GM19455 (cell line): ENCODE measurements around the gene DCST2.

Source experiments
- ATAC-seq: cut with Tn5 transposase; IDR thresholded peaks from one replicate; pipeline ENCODE4 v1.9.1; 2021; ENCODE audit not compliant: unreplicated experiment

The DCST2 gene

GRCh38 chr1:155070158-155070621 lies 36.6 kb upstream of the DCST2 start:
- ATAC-seq = no peak

DNA sequence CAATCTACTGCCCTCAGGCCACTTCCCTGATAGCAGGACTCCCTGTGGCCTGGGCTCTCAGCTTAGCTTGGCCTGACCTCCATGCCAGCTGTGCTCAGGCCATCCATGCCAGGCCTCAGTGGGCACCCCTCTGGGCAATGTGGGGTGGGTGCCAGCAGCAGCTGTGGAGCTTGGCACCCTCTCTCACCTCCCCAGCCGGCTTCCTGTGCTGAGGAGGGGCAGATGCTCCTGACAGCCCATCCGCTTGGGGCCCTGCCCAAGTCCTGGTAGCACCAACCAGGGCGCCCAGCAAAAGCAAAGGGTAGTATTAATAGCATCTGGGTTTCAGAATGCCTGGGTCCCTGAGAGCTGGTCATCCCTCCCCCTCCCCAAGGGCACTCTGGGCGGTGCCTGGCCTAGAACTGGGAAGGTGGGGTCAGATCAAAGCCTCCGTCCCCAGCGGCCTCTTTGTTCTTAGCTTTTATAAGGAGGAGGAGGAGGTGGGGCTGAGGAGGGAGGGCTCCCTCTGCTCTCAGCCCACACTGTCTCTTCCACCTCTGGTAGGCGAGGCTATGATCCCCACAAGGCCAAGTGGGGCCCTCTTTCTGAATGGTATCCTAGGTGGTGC lies 36.1 kb upstream of the DCST2 start:
- ATAC-seq = no peak

- no peak for ATAC-seq
Observed at GRCh38 chr1:155068599-155068998, 35.0 kb upstream of the DCST2 start.

DNA sequence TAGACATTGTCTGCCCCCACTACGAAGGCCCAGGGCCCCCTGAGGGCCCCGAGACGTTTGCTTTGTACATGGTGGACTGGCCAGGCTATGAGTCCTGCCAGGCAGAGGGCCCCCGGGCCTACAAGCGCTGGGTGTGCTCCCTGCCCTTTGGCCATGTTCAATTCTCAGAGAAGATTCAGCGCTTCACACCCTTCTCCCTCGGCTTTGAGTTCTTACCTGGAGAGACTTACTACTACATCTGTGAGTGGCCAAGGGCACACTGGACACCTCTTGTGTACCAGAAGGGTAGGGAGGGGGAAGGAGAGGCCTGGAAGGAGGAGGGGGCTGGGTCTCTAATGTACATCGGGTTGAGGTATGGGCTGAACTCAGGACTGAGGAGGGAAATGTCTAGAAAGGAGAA lies 33.2 kb upstream of the DCST2 start:
- no peak for ATAC-seq

- no peak for ATAC-seq
Observed at GRCh38 chr1:155064832-155065429, 31.4 kb upstream of the DCST2 start.

DNA sequence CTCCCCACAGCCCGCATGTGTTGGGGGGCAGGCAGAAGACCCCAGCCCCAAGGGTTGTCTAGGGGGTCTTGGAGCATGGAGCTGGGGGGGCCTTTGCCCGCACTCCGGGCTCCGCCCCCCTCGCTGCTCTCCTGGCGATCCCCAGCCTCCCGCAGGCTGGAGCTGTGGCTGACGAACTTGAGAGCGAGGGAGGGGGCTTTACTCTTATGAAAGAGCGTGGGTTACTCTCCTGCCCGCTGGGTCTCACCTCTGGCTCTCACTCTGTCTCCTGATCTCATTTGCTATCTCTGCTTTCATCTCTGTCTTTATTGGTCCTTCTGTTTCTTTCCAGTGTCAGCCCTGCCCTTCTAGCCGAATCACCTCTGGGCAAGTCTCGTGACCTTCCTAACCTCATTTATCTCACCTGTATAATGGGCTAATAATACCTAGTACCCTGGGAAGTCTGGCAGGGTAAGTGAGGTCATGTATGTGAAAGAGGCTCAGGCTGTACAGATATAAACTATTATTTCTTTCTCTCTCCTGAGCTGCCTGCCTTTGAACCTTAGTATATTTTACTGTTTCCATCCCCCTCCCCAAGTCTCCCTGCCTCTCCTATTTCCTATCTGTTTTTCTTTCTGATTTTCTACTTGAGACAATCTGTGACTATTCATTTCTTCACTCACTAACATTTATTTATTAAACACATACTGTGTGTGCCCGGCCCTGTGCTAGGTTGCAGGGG lies 30.7 kb upstream of the DCST2 start:
- ATAC-seq = no peak

GRCh38 chr1:155063550-155064110 lies 30.0 kb upstream of the DCST2 start, which contains the start of gene EFNA4:
Gene EFNA4, plus strand, starts transcription at chr1:155063740. Its CDS starts 84 bp downstream, at chr1:155063824.
- ATAC-seq = peak; percentile 66

GRCh38 chr1:155062702-155063411 lies 29.3 kb upstream of the DCST2 start:
- ATAC-seq = no peak

DNA sequence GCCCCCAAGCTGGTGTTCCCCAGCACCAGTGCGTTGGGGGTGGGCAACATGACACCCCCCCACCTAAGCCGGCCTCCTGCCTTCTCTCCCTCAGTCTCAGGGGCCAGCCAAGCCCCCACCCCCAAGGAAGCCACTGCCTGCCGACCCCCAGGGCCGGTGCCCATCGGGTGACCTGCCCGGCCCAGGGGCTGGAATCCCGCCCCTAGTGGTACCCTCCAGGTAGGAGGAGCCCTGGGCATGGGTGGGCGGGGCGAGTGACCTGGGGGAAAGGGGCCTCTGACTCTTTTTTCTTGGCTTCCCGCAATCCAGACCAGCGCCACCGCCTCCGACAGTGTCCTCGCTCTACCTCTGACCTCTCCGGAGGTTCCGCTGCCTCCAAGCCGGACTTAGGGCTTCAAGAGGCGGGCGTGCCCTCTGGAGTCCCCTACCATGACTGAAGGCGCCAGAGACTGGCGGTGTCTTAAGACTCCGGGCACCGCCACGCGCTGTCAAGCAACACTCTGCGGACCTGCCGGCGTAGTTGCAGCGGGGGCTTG lies 28.6 kb upstream of the DCST2 start:
- ATAC-seq = no peak

GRCh38 chr1:155061381-155062150 lies 28.0 kb upstream of the DCST2 start:
- ATAC-seq = no peak

DNA sequence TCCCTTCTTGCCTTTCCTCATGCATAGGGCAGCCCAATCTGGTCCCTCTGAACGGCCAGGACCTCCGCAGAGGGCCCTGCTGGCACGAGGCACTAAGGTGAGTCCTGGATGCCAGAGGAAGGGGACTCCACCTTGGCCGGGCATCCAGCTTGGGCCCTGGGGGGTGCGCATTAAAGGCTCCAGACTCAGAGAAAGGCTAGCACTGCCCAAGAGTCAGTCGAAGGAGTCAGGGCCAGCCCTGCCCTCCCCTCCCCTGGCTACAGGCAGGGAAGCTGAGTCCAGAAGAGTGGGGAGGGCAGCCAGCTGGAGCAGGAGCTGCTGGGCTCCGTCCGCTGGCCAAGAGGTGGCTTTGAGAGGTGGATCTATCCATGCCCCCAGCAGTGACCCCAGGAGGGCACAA lies 27.2 kb upstream of the DCST2 start:
- ATAC-seq = no peak

- ATAC-seq = no peak
Observed at GRCh38 chr1:155057788-155058211, 24.2 kb upstream of the DCST2 start.

DNA sequence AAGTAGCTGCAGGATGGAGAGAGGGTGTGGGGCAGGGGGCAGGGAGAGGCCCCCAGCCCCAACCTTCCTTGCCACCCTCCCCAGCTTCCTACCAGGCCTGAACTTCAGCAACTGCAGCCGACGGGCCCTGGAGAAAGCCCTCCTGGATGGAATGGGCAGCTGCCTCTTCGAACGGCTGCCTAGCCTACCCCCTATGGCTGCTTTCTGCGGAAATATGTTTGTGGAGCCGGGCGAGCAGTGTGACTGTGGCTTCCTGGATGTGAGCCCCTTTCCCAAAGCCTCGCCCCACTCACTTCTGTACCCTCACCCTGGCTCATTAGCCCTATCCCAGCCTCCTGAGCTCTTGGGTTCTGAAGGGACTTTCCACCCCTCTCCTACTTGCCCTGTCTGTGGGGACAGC lies 23.5 kb upstream of the DCST2 start:
- no peak for ATAC-seq

GRCh38 chr1:155053531-155054105 lies 20.0 kb upstream of the DCST2 start:
- no peak for ATAC-seq

DNA sequence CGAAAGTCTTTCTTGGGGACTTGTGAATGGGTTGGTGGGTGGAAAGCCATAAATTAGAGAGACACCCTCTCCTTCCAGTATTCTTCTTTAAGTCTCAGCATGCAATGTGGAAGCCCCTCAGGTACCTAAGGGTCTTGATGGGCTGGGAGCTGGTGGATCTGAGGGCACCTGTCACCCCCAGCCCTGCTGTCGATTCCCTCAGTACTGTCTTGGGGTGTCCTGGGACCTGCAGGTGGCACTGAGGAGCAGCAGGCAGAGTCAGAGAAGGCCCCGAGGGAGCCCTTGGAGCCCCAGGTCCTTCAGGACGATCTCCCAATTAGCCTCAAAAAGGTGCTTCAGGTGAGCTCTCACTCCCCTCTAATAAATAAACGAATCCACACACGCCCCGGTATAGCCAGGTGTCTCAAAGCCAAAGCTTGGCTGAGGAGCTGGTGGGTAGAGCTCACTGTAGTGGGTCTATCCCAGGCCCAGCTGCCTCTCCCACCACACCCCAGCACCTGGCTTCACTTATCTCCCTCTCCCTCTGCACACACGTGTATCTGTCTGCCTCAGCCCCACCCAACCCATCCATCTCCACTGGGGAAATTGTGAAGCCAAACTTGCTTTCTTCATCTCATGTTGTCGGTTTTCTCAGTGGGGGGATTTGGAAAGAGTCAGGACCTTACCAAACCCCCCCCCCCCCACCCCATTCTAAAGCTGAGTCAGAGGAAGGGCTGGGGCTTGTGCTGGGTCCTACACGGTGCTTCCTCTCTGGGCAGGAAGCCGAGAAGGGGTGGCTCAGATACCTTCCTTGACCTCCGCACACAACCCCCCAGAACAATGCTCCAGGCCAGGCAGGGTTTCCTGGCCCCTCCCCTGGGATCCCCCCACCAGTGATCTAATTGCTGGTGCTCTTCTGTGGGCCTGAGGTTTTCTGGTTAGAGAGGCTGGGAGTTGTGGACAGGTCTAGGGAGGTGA lies 19.1 kb upstream of the DCST2 start:
- ATAC-seq = no peak

GRCh38 chr1:155051777-155052398 lies 18.3 kb upstream of the DCST2 start:
- no peak for ATAC-seq

- no peak for ATAC-seq
Observed at GRCh38 chr1:155051342-155051776, 17.8 kb upstream of the DCST2 start.
